GM23248 (cell line): ENCODE measurements around the gene PELI2. TPM values are rescaled to one million over a fixed set of nuclear protein-coding genes. Genes with fewer than 3 reads are reported as not detected.

Experiments
- DNase-seq: peaks from one replicate; pipeline ENCODE4 v3.0.0-alpha.2; 2015
- H2AFZ ChIP-seq: fragments of 200-600 bp; sonication (generic); 2 replicates; pipeline ENCODE4 v1.6.1; 2016; ENCODE audit warnings: antibody characterized with exemption
- H3F3A ChIP-seq: fragments of 200-600 bp; sonication (generic); 2 replicates; pipeline ENCODE4 v1.6.1; 2016; ENCODE audit warnings: mild to moderate bottlenecking, antibody characterized with exemption, mixed run types; ENCODE audit not compliant: insufficient read depth
- H3K27ac ChIP-seq: fragments of 200-600 bp; sonication (generic); 2 replicates; pipeline ENCODE4 v1.5.1; 2016; ENCODE audit warnings: mild to moderate bottlenecking
- H3K27me3 ChIP-seq: fragments of 200-600 bp; sonication (generic); replicated peaks from 2 replicates; pipeline ENCODE4 v1.6.1; 2016; ENCODE audit warnings: mild to moderate bottlenecking; ENCODE audit not compliant: insufficient read depth
- H3K36me3 ChIP-seq: fragments of 200-600 bp; sonication (generic); 2 replicates; pipeline ENCODE4 v1.6.1; 2016; ENCODE audit warnings: low read depth, mild to moderate bottlenecking
- H3K4me1 ChIP-seq: fragments of 200-600 bp; sonication (generic); 2 replicates; pipeline ENCODE4 v1.6.1; 2016; ENCODE audit warnings: mild to moderate bottlenecking; ENCODE audit not compliant: insufficient read depth
- H3K4me2 ChIP-seq: fragments of 200-600 bp; sonication (generic); one replicate; pipeline ENCODE4 v1.6.1; 2016; ENCODE audit warnings: mild to moderate bottlenecking; ENCODE audit not compliant: unreplicated experiment
- H3K4me3 ChIP-seq: fragments of 200-600 bp; sonication (generic); 2 replicates; pipeline ENCODE4 v1.5.1; 2016; ENCODE audit warnings: mild to moderate bottlenecking
- H3K79me2 ChIP-seq: fragments of 200-600 bp; sonication (generic); 2 replicates; pipeline ENCODE4 v1.6.1; 2016; ENCODE audit warnings: mild to moderate bottlenecking; ENCODE audit not compliant: insufficient read depth
- H3K9ac ChIP-seq: fragments of 200-600 bp; sonication (generic); 2 replicates; pipeline ENCODE4 v1.6.1; 2016; ENCODE audit warnings: mild to moderate bottlenecking
- H3K9me2 ChIP-seq: fragments of 200-600 bp; sonication (generic); 2 replicates; pipeline ENCODE4 v1.6.1; 2016; ENCODE audit warnings: mixed run types, mild to moderate bottlenecking, moderate library complexity; ENCODE audit not compliant: insufficient read depth
- H3K9me3 ChIP-seq: fragments of 200-600 bp; sonication (generic); one replicate; pipeline ENCODE4 v1.6.1; 2017; ENCODE audit warnings: low read depth
- H4K20me1 ChIP-seq: fragments of 200-600 bp; sonication (generic); 2 replicates; pipeline ENCODE4 v1.6.0; 2016; ENCODE audit not compliant: insufficient read depth
- EZH2 ChIP-seq: fragments of 200-600 bp; sonication (generic); IDR thresholded peaks from 2 replicates; pipeline ENCODE4 v1.6.1; 2018; ENCODE audit warnings: antibody characterized with exemption, mild to moderate bottlenecking; ENCODE audit not compliant: insufficient read depth, poor library complexity, severe bottlenecking
- EZH2phosphoT487 ChIP-seq: fragments of 200-600 bp; sonication (generic); IDR thresholded peaks from 2 replicates; pipeline ENCODE4 v1.6.1; 2018; ENCODE audit warnings: antibody characterized with exemption, moderate library complexity, mild to moderate bottlenecking, low read depth; ENCODE audit not compliant: insufficient read depth
- whole genome bisulfite sequencing, 2 experiments: methylation state at CpG; one replicate each; pipeline ENCODE4 v1.1.6; 2015 to 2017; ENCODE audit warnings: low lambda C conversion rate in 2 of 2, low coverage in 1 of 2; ENCODE audit errors: missing lambda C conversion rate in 2 of 2; 5-methylcytosine and 5-hydroxymethylcytosine counted together
- in situ Hi-C: fragments of 300-500 bp; cut with MboI; formaldehyde crosslinking; loops from 2 replicates; pipeline ENCODE4 v1.15.0; 2020
- polyA plus RNA-seq: library from polyadenylated mRNA; unstranded; fragments of >200 nt; fragmentation: Nextera tagmentation; extraction: Ambion mirVana; gene quantifications from 2 replicates; pipeline ENCODE4 v1.2.1, GENCODE V29; 2016
- total RNA-seq: library from RNA; depleted of rRNA; stranded (reverse); fragments of >200 nt; shearing (Covaris generic); gene quantifications from 2 replicates; pipeline ENCODE4 v1.2.3, GENCODE V29; 2014

Gene PELI2
- total and polyA plus RNA-seq, 2 experiments from 2014 or later = 1.2 to 1.3 TPM

- Histone ChIP-seq H4K20me1 (no peaks in the 10 kb centered on the region), H3K79me2 (no peaks in the 10 kb centered on the region), H3K9me2 (no peaks in the 10 kb centered on the region), H3K4me1 (peaks cover 22% of the 10 kb centered on the region), H3K4me3 (peak overlapping the region; percentile 25; the same call in 1 of the 2 replicates), H3K27me3 (no peaks in the 10 kb centered on the region), H3K9ac (no peak overlapping the region), H2AFZ (no peak overlapping the region), H3K27ac (peak overlapping the region; percentile 66), H3F3A (peaks cover 22% of the 10 kb centered on the region), H3K9me3 (no peaks in the 10 kb centered on the region), H3K36me3 (no peaks in the 10 kb centered on the region), H3K4me2 (peak overlapping the region; percentile 64)
- WGBS, 2 experiments = 4 to 8% methylated on average over 2 of the region's 2 CpGs
- in situ Hi-C loops = no loop called here
- no peak for TF ChIP-seq EZH2phosphoT487
- no peak for TF ChIP-seq EZH2
- no peak for DNase-seq
Observed at GRCh38 chr14:56324454-56324853, 206.2 kb downstream of the PELI2 start.

- Histone ChIP-seq H3K4me1 (peaks cover 22% of the 10 kb centered on the region), H3K4me3 (peak overlapping the region; percentile 25), H4K20me1 (no peaks in the 10 kb centered on the region), H2AFZ (peak overlapping the region; percentile 57; the same call in 1 of the 2 replicates), H3F3A (peaks cover 22% of the 10 kb centered on the region), H3K36me3 (no peaks in the 10 kb centered on the region), H3K9me2 (no peaks in the 10 kb centered on the region), H3K27me3 (no peaks in the 10 kb centered on the region), H3K9me3 (no peaks in the 10 kb centered on the region), H3K79me2 (no peaks in the 10 kb centered on the region), H3K4me2 (peak overlapping the region; percentile 64), H3K9ac (peak overlapping the region; percentile 27), H3K27ac (peak overlapping the region; percentile 66)
- in situ Hi-C loops = no loop called here
- 1 to 5% methylated on average over 5 of the region's 5 CpGs for WGBS, 2 experiments
- peak; percentile 77; the same call in 1 of the 2 replicates for TF ChIP-seq EZH2phosphoT487
- no peak for TF ChIP-seq EZH2
- DNase-seq = peak; percentile 79
Observed at GRCh38 chr14:56324856-56325699, 206.9 kb downstream of the PELI2 start.

GRCh38 chr14:56328021-56328420, 209.8 kb downstream of the PELI2 start:
- 93 to 95% methylated on average over 3 of the region's 3 CpGs for WGBS, 2 experiments
- Histone ChIP-seq H3K27ac (no peak overlapping the region), H2AFZ (no peak overlapping the region), H3K9me3 (no peaks in the 10 kb centered on the region), H3K79me2 (no peaks in the 10 kb centered on the region), H4K20me1 (no peaks in the 10 kb centered on the region), H3K9ac (no peak overlapping the region), H3K4me2 (no peak overlapping the region), H3F3A (peaks cover 22% of the 10 kb centered on the region), H3K27me3 (no peaks in the 10 kb centered on the region), H3K4me1 (peaks cover 23% of the 10 kb centered on the region), H3K36me3 (no peaks in the 10 kb centered on the region), H3K9me2 (no peaks in the 10 kb centered on the region), H3K4me3 (no peak overlapping the region)
- DNase-seq = no peak
- TF ChIP-seq EZH2 (no peak), EZH2phosphoT487 (no peak)
- in situ Hi-C loops = no loop called here

- Histone ChIP-seq H3K27ac (no peak overlapping the region), H3K4me2 (no peak overlapping the region)
- in situ Hi-C loops = no loop called here
Observed at GRCh38 chr14:56331592-56332216, 213.5 kb downstream of the PELI2 start.

More at GRCh38 chr14:56331592-56332216, 213.5 kb downstream of the PELI2 start:
- H3K9me2 ChIP-seq = no peaks in the 10 kb centered on the region
- no peaks in the 10 kb centered on the region for H3K9me3 ChIP-seq
- H3K4me3 ChIP-seq = no peak overlapping the region
- no peak overlapping the region for H2AFZ ChIP-seq
- TF ChIP-seq EZH2phosphoT487 (no peak), EZH2 (no peak)
- H3K27me3 ChIP-seq = no peaks in the 10 kb centered on the region
- H4K20me1 ChIP-seq = no peaks in the 10 kb centered on the region
- 81 to 87% methylated on average over 7 of the region's 7 CpGs for WGBS, 2 experiments
- peaks cover 20% of the 10 kb centered on the region for H3K4me1 ChIP-seq
- no peak for DNase-seq
- H3K9ac ChIP-seq = no peak overlapping the region
- H3F3A ChIP-seq = peaks cover 13% of the 10 kb centered on the region
- H3K36me3 ChIP-seq = no peaks in the 10 kb centered on the region
- no peaks in the 10 kb centered on the region for H3K79me2 ChIP-seq
